Uterus (tissue), 2 donors: Measurements from ENCODE around the gene FIBCD1.

Experiments
- CTCF ChIP-seq, 4 experiments: fragments of 200-600 bp in 2 of 4; fragments of 450-650 bp in 2 of 4; sonication (generic) in 2 of 4; IDR thresholded peaks; one replicate each; pipeline ENCODE4 v1.5.1; 2016 to 2019; ENCODE audit warnings: antibody characterized with exemption in 4 of 4, mild to moderate bottlenecking in 2 of 4, moderate library complexity in 1 of 4
- POLR2A ChIP-seq, 2 donors: fragments of 450-650 bp; IDR thresholded peaks; one replicate each; pipeline ENCODE4 v1.6.1; 2016; ENCODE audit warnings: antibody characterized with exemption in 2 of 2, mild to moderate bottlenecking in 1 of 2, moderate library complexity in 1 of 2

- no peak for TF ChIP-seq CTCF (IDR thresholded peaks at IDR 0.05)
- no peak for TF ChIP-seq POLR2A (IDR thresholded peaks at IDR 0.05)
Measured at GRCh38 chr9:130885484-130886375, 53.3 kb downstream of the FIBCD1 start.
